Chondrocyte (in vitro differentiated cells): ENCODE data around the gene SPG11. TPM values are rescaled to one million over a fixed set of nuclear protein-coding genes. Genes with fewer than 3 reads are reported as not detected.

Experiments used
- DNase-seq: peaks from one replicate; pipeline ENCODE4 v3.0.0; 2021; ENCODE audit warnings: mixed read lengths, low spot score
- H3K27ac Mint-ChIP-seq: one replicate; pipeline ENCODE4 v1.8.0; 2021; ENCODE audit warnings: mild to moderate bottlenecking, moderate library complexity, mixed read lengths; ENCODE audit not compliant: unreplicated experiment
- H3K27me3 Mint-ChIP-seq: 2 replicates; pipeline ENCODE4 v1.8.0; 2021; ENCODE audit warnings: low read depth, mixed read lengths
- H3K36me3 Mint-ChIP-seq: 2 replicates; pipeline ENCODE4 v1.8.0; 2021; ENCODE audit warnings: low read depth, mixed read lengths
- H3K4me1 Mint-ChIP-seq: 2 replicates; pipeline ENCODE4 v1.8.0; 2021; ENCODE audit warnings: low read depth, mild to moderate bottlenecking, mixed read lengths
- H3K4me3 Mint-ChIP-seq: one replicate; pipeline ENCODE4 v1.8.0; 2021; ENCODE audit warnings: mild to moderate bottlenecking, moderate library complexity, mixed read lengths; ENCODE audit not compliant: unreplicated experiment
- H3K9me3 Mint-ChIP-seq: 2 replicates; pipeline ENCODE4 v1.8.0; 2021; ENCODE audit warnings: low read depth, mixed read lengths
- CTCF ChIP-seq: fragments of 200-600 bp; sonication (generic); IDR thresholded peaks from 2 replicates; pipeline ENCODE4 v1.5.0; 2021; ENCODE audit warnings: antibody characterized with exemption, mild to moderate bottlenecking, moderate library complexity
- total RNA-seq: library from RNA; stranded (reverse); gene quantifications from 3 replicates; pipeline ENCODE4 v1.2.1, GENCODE V29; 2021

SPG11 gene
- total RNA-seq, 1 donor from 2014 or later: 45.4 TPM

GRCh38 chr15:44668921-44669320 is 5.5 kb upstream of the SPG11 start:
- Mint-ChIP-seq H3K27ac (no peak overlapping the region), H3K4me3 (no peak overlapping the region), H3K4me1 (peaks cover 2% of the 10 kb centered on the region), H3K27me3 (peaks cover 25% of the 10 kb centered on the region), H3K36me3 (no peaks in the 10 kb centered on the region), H3K9me3 (no peaks in the 10 kb centered on the region)
- no peak for TF ChIP-seq CTCF
- DNase-seq: no peak

GRCh38 chr15:44667039-44667360 is 3.5 kb upstream of the SPG11 start:
- TF ChIP-seq CTCF: no peak
- DNase-seq: no peak
- peaks cover 14% of the 10 kb centered on the region for H3K27me3 Mint-ChIP-seq
- no peaks in the 10 kb centered on the region for H3K36me3 Mint-ChIP-seq
- peaks cover 11% of the 10 kb centered on the region for H3K4me1 Mint-ChIP-seq
- no peak overlapping the region for H3K4me3 Mint-ChIP-seq
- H3K27ac Mint-ChIP-seq: no peak overlapping the region
- H3K9me3 Mint-ChIP-seq: no peaks in the 10 kb centered on the region

GRCh38 chr15:44666210-44667038 is 3.0 kb upstream of the SPG11 start:
- H3K27ac Mint-ChIP-seq: no peak overlapping the region
- no peak for DNase-seq
- H3K36me3 Mint-ChIP-seq: no peaks in the 10 kb centered on the region
- no peak for TF ChIP-seq CTCF
- peaks cover 13% of the 10 kb centered on the region for H3K27me3 Mint-ChIP-seq
- H3K4me3 Mint-ChIP-seq: no peak overlapping the region
- peaks cover 16% of the 10 kb centered on the region for H3K4me1 Mint-ChIP-seq
- no peaks in the 10 kb centered on the region for H3K9me3 Mint-ChIP-seq

GRCh38 chr15:44662478-44663409 is 718 bp downstream of the SPG11 start:
- peaks cover 19% of the 10 kb centered on the region for H3K4me1 Mint-ChIP-seq
- DNase-seq: no peak
- H3K9me3 Mint-ChIP-seq: no peaks in the 10 kb centered on the region
- peak overlapping the region; percentile 96 for H3K4me3 Mint-ChIP-seq
- H3K36me3 Mint-ChIP-seq: peaks cover 6% of the 10 kb centered on the region
- TF ChIP-seq CTCF: no peak
- H3K27me3 Mint-ChIP-seq: peaks cover 2% of the 10 kb centered on the region
- peak overlapping the region; percentile 90 for H3K27ac Mint-ChIP-seq

- H3K4me1 Mint-ChIP-seq: peaks cover 19% of the 10 kb centered on the region
- H3K36me3 Mint-ChIP-seq: peaks cover 6% of the 10 kb centered on the region
- peak overlapping the region; percentile 22 for H3K4me3 Mint-ChIP-seq
- H3K27me3 Mint-ChIP-seq: no peaks in the 10 kb centered on the region
- TF ChIP-seq CTCF: no peak
- peak overlapping the region; percentile 27 for H3K27ac Mint-ChIP-seq
- no peaks in the 10 kb centered on the region for H3K9me3 Mint-ChIP-seq
- DNase-seq: no peak
These were observed 1.9 kb downstream of the SPG11 start for GRCh38 chr15:44661576-44661975.
